Right lung (tissue), 5 donors: ENCODE measurements around the gene MYO1C. TPM values are rescaled to one million over a fixed set of nuclear protein-coding genes. Genes with fewer than 3 reads are reported as not detected.
"Not testable (repeated sequence)": the region's sequence is repeated elsewhere in the genome, so short reads cannot be mapped to it uniquely, and the experiment has no call there.

Experiments
- DNase-seq, 2 donors: peaks; one replicate each; pipeline ENCODE4 v3.0.0-alpha.2; 2013
- polyA plus RNA-seq, 5 donors: library from polyadenylated mRNA; unstranded; fragments of 120-200 nt; gene quantifications; one replicate each; pipeline versions ENCODE4 v1.2.1 to v1.2.3, GENCODE V29; 2013; ENCODE audit warnings: inconsistent platforms in 1 of 5, low replicate concordance in 1 of 5; ENCODE audit not compliant: insufficient read length in 5 of 5, insufficient read depth in 1 of 5

MYO1C gene
- polyA plus RNA-seq, 5 donors, result 60.0 to 88.9 (median 78.5) TPM

- DNase-seq, result no peak
Measured at GRCh38 chr17:1509290-1509881, 16.9 kb upstream of the MYO1C start.

- DNase-seq, result not testable (repeated sequence)
Measured at GRCh38 chr17:1508709-1509108, 16.2 kb upstream of the MYO1C start.

- no peak for DNase-seq
Measured at GRCh38 chr17:1506649-1507267, 14.3 kb upstream of the MYO1C start.

GRCh38 chr17:1505586-1505985 is 13.1 kb upstream of the MYO1C start:
- DNase-seq, result no peak

GRCh38 chr17:1504866-1505265 is 12.4 kb upstream of the MYO1C start:
- no peak for DNase-seq

GRCh38 chr17:1503699-1504098 is 11.2 kb upstream of the MYO1C start:
- peak; percentile 60 to 65 for DNase-seq

- DNase-seq, result no peak
Measured at GRCh38 chr17:1498869-1499268, 6.4 kb upstream of the MYO1C start.

GRCh38 chr17:1498233-1498632 is 5.7 kb upstream of the MYO1C start:
- DNase-seq, result no peak

GRCh38 chr17:1497831-1498230 is 5.3 kb upstream of the MYO1C start:
- no peak for DNase-seq

GRCh38 chr17:1496869-1497268 is 4.4 kb upstream of the MYO1C start:
- no peak for DNase-seq

GRCh38 chr17:1495265-1495989 is 2.9 kb upstream of the MYO1C start:
- DNase-seq, result no peak

GRCh38 chr17:1494736-1495253 is 2.3 kb upstream of the MYO1C start:
- DNase-seq, result no peak

GRCh38 chr17:1494203-1494602 is 1.7 kb upstream of the MYO1C start:
- no peak for DNase-seq

- DNase-seq, result no peak
Measured at GRCh38 chr17:1493291-1493980, 950 bp upstream of the MYO1C start.

- DNase-seq, result no peak
Measured at GRCh38 chr17:1491443-1492248, 840 bp downstream of the MYO1C start.

- no peak for DNase-seq
Measured at GRCh38 chr17:1490643-1491442, 1.6 kb downstream of the MYO1C start.

- no peak for DNase-seq
Measured at GRCh38 chr17:1488826-1489270, 3.6 kb downstream of the MYO1C start.

GRCh38 chr17:1487939-1488825 is 4.3 kb downstream of the MYO1C start:
- DNase-seq, result peak; percentile 88 to 90
